CD14-positive monocyte (primary cell): Measurements from ENCODE around the gene USP46. TPM values are rescaled to one million over a fixed set of nuclear protein-coding genes. Genes with fewer than 3 reads are reported as not detected.

Experiments used
- DNase-seq, 3 donors: peaks; one replicate each; pipeline ENCODE4 v3.0.0-alpha.2; 2011 to 2022
- H2AFZ ChIP-seq: 2 replicates; pipeline ENCODE4 v1.6.0; 2012; ENCODE audit warnings: mild to moderate bottlenecking, low read depth, low read length, inconsistent platforms; ENCODE audit not compliant: insufficient read depth, poor library complexity, severe bottlenecking
- H3K27ac ChIP-seq, 2 donors: 1 replicate in 1 of 2; 2 replicates in 1 of 2; pipeline ENCODE4 v1.5.1; 2012 to 2013; ENCODE audit warnings: low read length in 2 of 2, control low read depth in 1 of 2, inconsistent platforms in 1 of 2, low read depth in 1 of 2, mild to moderate bottlenecking in 1 of 2
- H3K27me3 ChIP-seq, 2 donors: one replicate each; pipeline versions ENCODE4 v1.6.0 to v1.6.1; 2011 to 2013; ENCODE audit warnings: low read length in 2 of 2; ENCODE audit not compliant: control insufficient read depth in 2 of 2, insufficient read depth in 2 of 2
- H3K36me3 ChIP-seq, 2 donors: replicated peaks in 1 of 2; 1 replicate in 1 of 2; 2 replicates in 1 of 2; pipeline versions ENCODE4 v1.5.1 to v1.6.1; 2012 to 2013; ENCODE audit warnings: low read length in 2 of 2, control low read depth in 1 of 2, inconsistent platforms in 1 of 2, mild to moderate bottlenecking in 1 of 2; ENCODE audit not compliant: insufficient read depth in 2 of 2, control insufficient read depth in 1 of 2
- H3K4me1 ChIP-seq, 2 donors: 1 replicate in 1 of 2; 2 replicates in 1 of 2; pipeline versions ENCODE4 v1.5.1 to v1.6.1; 2012 to 2013; ENCODE audit warnings: low read length in 2 of 2, control low read depth in 1 of 2, inconsistent platforms in 1 of 2, mild to moderate bottlenecking in 1 of 2, moderate library complexity in 1 of 2; ENCODE audit not compliant: insufficient read depth in 2 of 2, control insufficient read depth in 1 of 2
- H3K4me2 ChIP-seq: replicated peaks from 2 replicates; pipeline ENCODE3; 2012; ENCODE audit warnings: low read length, moderate library complexity, mild to moderate bottlenecking; ENCODE audit not compliant: poor library complexity, severe bottlenecking; ENCODE audit errors: extremely low read depth
- H3K4me3 ChIP-seq, 3 experiments: fragments of 200-600 bp in 1 of 3; sonication (generic) in 1 of 3; replicated peaks in 1 of 3; 1 replicate in 2 of 3; 2 replicates in 1 of 3; pipeline ENCODE4 v1.5.1; 2011 to 2013; ENCODE audit warnings: low read length in 3 of 3, mild to moderate bottlenecking in 3 of 3, control low read depth in 2 of 3, low read depth in 2 of 3, inconsistent platforms in 1 of 3, moderate library complexity in 1 of 3
- H3K79me2 ChIP-seq: 2 replicates; pipeline ENCODE4 v1.6.0; 2012; ENCODE audit warnings: mild to moderate bottlenecking, control low read depth, inconsistent platforms, low read length, moderate library complexity; ENCODE audit not compliant: insufficient read depth
- H3K9ac ChIP-seq: 2 replicates; pipeline ENCODE4 v1.6.0; 2017; ENCODE audit warnings: low read length, mild to moderate bottlenecking; ENCODE audit not compliant: insufficient read depth, poor library complexity, severe bottlenecking
- H3K9me3 ChIP-seq, 2 donors: replicated peaks in 1 of 2; 1 replicate in 1 of 2; 2 replicates in 1 of 2; pipeline versions ENCODE4 v1.5.1 to v1.6.1; 2012 to 2013; ENCODE audit warnings: low read length in 2 of 2, control low read depth in 1 of 2; ENCODE audit not compliant: control insufficient read depth in 1 of 2, insufficient read depth in 1 of 2
- H4K20me1 ChIP-seq: 2 replicates; pipeline ENCODE4 v1.6.0; 2012; ENCODE audit warnings: mild to moderate bottlenecking, low read length, control low read depth, moderate library complexity; ENCODE audit not compliant: insufficient read depth
- H3K27ac Mint-ChIP-seq, 7 donors: one replicate each; pipeline ENCODE4 v1.8.0; 2020; ENCODE audit warnings: mild to moderate bottlenecking in 7 of 7, mixed read lengths in 7 of 7, moderate library complexity in 6 of 7, inconsistent platforms in 2 of 7
- H3K27me3 Mint-ChIP-seq, 3 donors: one replicate each; pipeline ENCODE4 v1.8.0; 2021 to 2022; ENCODE audit warnings: low read depth in 3 of 3, mild to moderate bottlenecking in 3 of 3, mixed read lengths in 3 of 3, moderate library complexity in 3 of 3, inconsistent platforms in 1 of 3
- H3K36me3 Mint-ChIP-seq, 2 donors: one replicate each; pipeline ENCODE4 v1.8.0; 2020; ENCODE audit warnings: mixed read lengths in 2 of 2, inconsistent platforms in 1 of 2, mild to moderate bottlenecking in 1 of 2
- H3K4me1 Mint-ChIP-seq: one replicate; pipeline ENCODE4 v1.8.0; 2020; ENCODE audit warnings: mild to moderate bottlenecking, mixed read lengths
- H3K4me3 Mint-ChIP-seq, 2 donors: one replicate each; pipeline ENCODE4 v1.8.0; 2020; ENCODE audit warnings: mild to moderate bottlenecking in 2 of 2, mixed read lengths in 2 of 2, moderate library complexity in 1 of 2
- H3K9me3 Mint-ChIP-seq, 7 donors: one replicate each; pipeline ENCODE4 v1.8.0; 2020 to 2022; ENCODE audit warnings: mixed read lengths in 7 of 7, mild to moderate bottlenecking in 6 of 7, moderate library complexity in 6 of 7, inconsistent platforms in 2 of 7
- CTCF ChIP-seq: fragments of 200-600 bp; IDR thresholded peaks from one replicate; pipeline ENCODE4 v1.8.0; 2022; ENCODE audit warnings: antibody characterized with exemption, mild to moderate bottlenecking
- WGBS: methylation state at CpG from one replicate; pipeline ENCODE4 v1.1.5; 2013; ENCODE audit warnings: missing lambda C conversion rate; ENCODE audit not compliant: insufficient coverage; 5-methylcytosine and 5-hydroxymethylcytosine counted together
- intact Hi-C, 2 donors: fragments of 100-400 bp; cut with micrococcal nuclease; formaldehyde crosslinking; loops; one replicate each; pipeline versions ENCODE4 v1.15.0 to v1.15.1; 2023
- polyA plus RNA-seq, 3 donors: library from polyadenylated mRNA; depleted of rRNA in 1 of 3; unstranded in 2 of 3; stranded (reverse) in 1 of 3; fragments of 300-500 nt in 2 of 3; fragments of >200 nt in 1 of 3; fragmentation: Illumina TruSeq in 2 of 3; gene quantifications; 1 replicate in 2 of 3; 2 replicates in 1 of 3; pipeline ENCODE4 v1.2.3, GENCODE V29; 2012 to 2021

The USP46 gene
- polyA plus RNA-seq, 3 donors, result 2.3 to 3.9 (median 2.7) TPM

- Histone ChIP-seq H3K9ac (no peak overlapping the region), H3K4me3 (no peak overlapping the region), H3K4me1 (no peaks in the 10 kb centered on the region), H3K9me3 (no peaks in the 10 kb centered on the region), H4K20me1 (no peaks in the 10 kb centered on the region), H3K79me2 (no peaks in the 10 kb centered on the region), H3K27ac (no peak overlapping the region), H2AFZ (no peak overlapping the region), H3K36me3 (peaks cover 3 to 18% of the 10 kb centered on the region in 2 donors), H3K27me3 (no peaks in the 10 kb centered on the region), H3K4me2 (no peak overlapping the region)
- no peak overlapping the region for H3K27ac Mint-ChIP-seq
- peaks cover 18 to 21% of the 10 kb centered on the region in 2 donors for H3K36me3 Mint-ChIP-seq
- no peak overlapping the region for H3K4me3 Mint-ChIP-seq
- H3K9me3 Mint-ChIP-seq, result no peaks in the 10 kb centered on the region
- no peaks in the 10 kb centered on the region for H3K4me1 Mint-ChIP-seq
- no peak for TF ChIP-seq CTCF
- 90% methylated on average over 1 of the region's 3 CpGs for WGBS
- DNase-seq, result no peak
- no peaks in the 10 kb centered on the region for H3K27me3 Mint-ChIP-seq
- intact Hi-C loops, result no loop called here
Observed at GRCh38 chr4:52622564-52622963, 36.5 kb downstream of the USP46 start.

GRCh38 chr4:52621567-52621966, 37.5 kb downstream of the USP46 start:
- H4K20me1 ChIP-seq, result no peaks in the 10 kb centered on the region
- no peak for DNase-seq
- H3K36me3 Mint-ChIP-seq, result peaks cover 17 to 21% of the 10 kb centered on the region in 2 donors
- H3K4me1 ChIP-seq, result no peaks in the 10 kb centered on the region
- WGBS, result no CpG with 5 or more reads among the region's 2 CpGs
- H3K4me3 Mint-ChIP-seq, result no peak overlapping the region
- no peaks in the 10 kb centered on the region for H3K27me3 ChIP-seq
- no peaks in the 10 kb centered on the region for H3K4me1 Mint-ChIP-seq
- H3K27me3 Mint-ChIP-seq, result no peaks in the 10 kb centered on the region
- intact Hi-C loops, result no loop called here
- no peak overlapping the region for H3K27ac ChIP-seq
- H3K79me2 ChIP-seq, result no peaks in the 10 kb centered on the region
- H3K4me2 ChIP-seq, result no peak overlapping the region
- no peak overlapping the region for H2AFZ ChIP-seq
- peaks cover 3 to 16% of the 10 kb centered on the region in 2 donors for H3K36me3 ChIP-seq
- no peak overlapping the region for H3K27ac Mint-ChIP-seq
- no peaks in the 10 kb centered on the region for H3K9me3 Mint-ChIP-seq
- TF ChIP-seq CTCF, result no peak
- no peak overlapping the region for H3K9ac ChIP-seq
- H3K9me3 ChIP-seq, result no peaks in the 10 kb centered on the region
- no peak overlapping the region for H3K4me3 ChIP-seq
